ENCODE measurements around the gene ASTN1.

Gene ASTN1

DNA sequence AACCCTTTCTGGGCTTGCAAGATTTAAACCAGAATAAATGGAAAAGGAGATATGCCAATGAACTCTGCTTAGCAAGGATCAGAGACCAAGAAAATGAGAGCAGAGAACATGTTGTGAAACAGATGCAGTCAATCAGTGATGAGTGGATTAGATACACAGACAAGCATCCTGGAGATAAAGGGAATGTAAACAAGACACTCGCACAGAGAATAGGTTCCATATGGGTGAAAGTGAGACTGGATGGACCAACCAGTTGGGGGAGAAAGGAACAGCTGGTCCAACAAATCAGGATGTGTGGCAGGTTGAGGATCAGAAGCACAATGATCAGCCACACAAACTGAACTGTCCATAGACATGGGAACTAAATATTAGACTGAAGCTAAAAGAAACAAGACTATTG is 338.2 kb downstream of the ASTN1 start:
- Histone ChIP-seq H3K36me3 (ENCODE audit: control insufficient read depth in 2 of 2, insufficient read depth in 1 of 2, low read length in 2 of 2) (no peaks in the 10 kb centered on the region), H3K9me3 (ENCODE audit: control insufficient read depth, insufficient read depth, low read depth, low read length) (no peaks in the 10 kb centered on the region), H3K4me1 (ENCODE audit: control insufficient read depth, insufficient read depth, low read length) (no peaks in the 10 kb centered on the region), H3K27ac (ENCODE audit: extremely low read depth, low read depth, low read length) (no peak overlapping the region), H3K4me3 (ENCODE audit: low read depth, low read length) (no peak overlapping the region)
- CTCF ChIA-PET = interaction anchor here (0.7 to 0.9 kb wide), 2 partner anchors 69 to 266 kb away, joined by 3 to 4 read pairs; no protein-coding TSS in a partner anchor
- POLR2A ChIA-PET = no interaction called here
- no peak for TF ChIP-seq ZNF23 (tag by site-specific recombination; IDR thresholded peaks at IDR 0.05; ENCODE audit: borderline replicate concordance)
- TF ChIP-seq ZNF37A (tag by site-specific recombination; IDR thresholded peaks at IDR 0.05) = no peak
- TF ChIP-seq ZNF248 (tag by site-specific recombination; IDR thresholded peaks at IDR 0.05) = no peak
- TF ChIP-seq ZNF202 (tag by site-specific recombination; IDR thresholded peaks at IDR 0.05; ENCODE audit: borderline replicate concordance) = no peak
- no peak for TF ChIP-seq ZNF2 (tag by site-specific recombination; IDR thresholded peaks at IDR 0.05)
- no peak for TF ChIP-seq KLF16 (tag by site-specific recombination; IDR thresholded peaks at IDR 0.05)
- no peak for TF ChIP-seq ZNF341 (tag by site-specific recombination; IDR thresholded peaks at IDR 0.05; ENCODE audit: low read depth)
- no peak for TF ChIP-seq ZNF48 (tag by site-specific recombination; IDR thresholded peaks at IDR 0.05)
- TF ChIP-seq ZNF658 (tag by site-specific recombination; IDR thresholded peaks at IDR 0.05) = no peak
- no peak for TF ChIP-seq EGR2 (tag by site-specific recombination; IDR thresholded peaks at IDR 0.05; ENCODE audit: low read depth)
- TF ChIP-seq, protein P1, sequence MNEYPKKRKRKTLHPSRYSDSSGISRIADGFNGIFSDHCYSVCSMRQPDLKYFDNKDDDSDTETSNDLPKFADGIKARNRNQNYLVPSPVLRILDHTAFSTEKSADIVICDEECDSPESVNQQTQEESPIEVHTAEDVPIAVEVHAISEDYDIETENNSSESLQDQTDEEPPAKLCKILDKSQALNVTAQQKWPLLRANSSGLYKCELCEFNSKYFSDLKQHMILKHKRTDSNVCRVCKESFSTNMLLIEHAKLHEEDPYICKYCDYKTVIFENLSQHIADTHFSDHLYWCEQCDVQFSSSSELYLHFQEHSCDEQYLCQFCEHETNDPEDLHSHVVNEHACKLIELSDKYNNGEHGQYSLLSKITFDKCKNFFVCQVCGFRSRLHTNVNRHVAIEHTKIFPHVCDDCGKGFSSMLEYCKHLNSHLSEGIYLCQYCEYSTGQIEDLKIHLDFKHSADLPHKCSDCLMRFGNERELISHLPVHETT (tag by site-specific recombination; IDR thresholded peaks at IDR 0.05) = no peak

DNA sequence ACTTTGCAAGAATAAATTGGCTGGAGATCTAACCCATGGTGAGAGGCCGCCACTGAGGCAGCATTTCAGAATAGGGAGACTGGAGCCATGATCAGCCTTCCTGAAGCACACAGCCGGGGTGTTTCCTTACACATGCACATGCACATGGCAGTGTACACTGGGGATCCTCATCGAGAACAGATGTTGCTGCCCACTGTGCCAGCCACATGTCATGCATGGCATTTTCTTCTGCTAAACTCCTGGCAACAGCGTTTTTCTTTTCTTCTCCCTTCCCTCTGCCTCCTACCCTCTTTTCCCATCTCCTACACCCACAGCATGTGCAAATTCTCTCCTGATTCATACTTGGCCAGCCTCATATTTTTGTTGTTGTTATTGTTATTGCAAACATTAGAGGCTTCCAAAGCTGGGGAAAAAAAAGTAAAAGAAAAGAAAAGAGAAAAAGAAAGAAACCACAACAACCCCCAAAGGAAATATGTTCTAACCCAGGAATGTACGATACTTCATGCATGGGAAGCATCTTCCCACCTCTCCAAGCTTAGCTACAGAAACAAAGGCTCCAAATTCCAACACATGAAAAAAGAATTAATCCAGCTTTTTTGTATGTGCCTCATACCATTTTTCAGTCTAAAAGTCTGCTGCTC is 344.0 kb downstream of the ASTN1 start:
- Histone ChIP-seq H3K36me3 (ENCODE audit: control insufficient read depth in 2 of 2, insufficient read depth in 1 of 2, low read length in 2 of 2) (no peaks in the 10 kb centered on the region), H3K4me1 (ENCODE audit: control insufficient read depth, insufficient read depth, low read length) (no peaks in the 10 kb centered on the region), H3K4me3 (ENCODE audit: low read depth, low read length) (no peak overlapping the region), H3K27ac (ENCODE audit: extremely low read depth, low read depth, low read length) (no peak overlapping the region), H3K9me3 (ENCODE audit: control insufficient read depth, insufficient read depth, low read depth, low read length) (no peaks in the 10 kb centered on the region)
- ChIA-PET POLR2A (no interaction called here), CTCF (interaction anchor here (0.6 kb wide), 1 partner anchor 22 kb away, joined by 7 read pairs; no protein-coding TSS in a partner anchor)
- TF ChIP-seq ZNF248 (tag by site-specific recombination; IDR thresholded peaks at IDR 0.05) (no peak), ZNF169 (tag by site-specific recombination; IDR thresholded peaks at IDR 0.05) (no peak), ZNF416 (tag by site-specific recombination; IDR thresholded peaks at IDR 0.05) (no peak), ZNF658 (tag by site-specific recombination; IDR thresholded peaks at IDR 0.05) (no peak), ZNF391 (tag by site-specific recombination; IDR thresholded peaks at IDR 0.05; ENCODE audit: borderline replicate concordance, low read depth) (no peak), ZFP69B (tag by site-specific recombination; IDR thresholded peaks at IDR 0.05) (no peak), SCRT2 (tag by site-specific recombination; IDR thresholded peaks at IDR 0.05) (no peak), ZNF214 (tag by site-specific recombination; IDR thresholded peaks at IDR 0.05; ENCODE audit: borderline replicate concordance) (no peak)
- TF ChIP-seq, protein P2, sequence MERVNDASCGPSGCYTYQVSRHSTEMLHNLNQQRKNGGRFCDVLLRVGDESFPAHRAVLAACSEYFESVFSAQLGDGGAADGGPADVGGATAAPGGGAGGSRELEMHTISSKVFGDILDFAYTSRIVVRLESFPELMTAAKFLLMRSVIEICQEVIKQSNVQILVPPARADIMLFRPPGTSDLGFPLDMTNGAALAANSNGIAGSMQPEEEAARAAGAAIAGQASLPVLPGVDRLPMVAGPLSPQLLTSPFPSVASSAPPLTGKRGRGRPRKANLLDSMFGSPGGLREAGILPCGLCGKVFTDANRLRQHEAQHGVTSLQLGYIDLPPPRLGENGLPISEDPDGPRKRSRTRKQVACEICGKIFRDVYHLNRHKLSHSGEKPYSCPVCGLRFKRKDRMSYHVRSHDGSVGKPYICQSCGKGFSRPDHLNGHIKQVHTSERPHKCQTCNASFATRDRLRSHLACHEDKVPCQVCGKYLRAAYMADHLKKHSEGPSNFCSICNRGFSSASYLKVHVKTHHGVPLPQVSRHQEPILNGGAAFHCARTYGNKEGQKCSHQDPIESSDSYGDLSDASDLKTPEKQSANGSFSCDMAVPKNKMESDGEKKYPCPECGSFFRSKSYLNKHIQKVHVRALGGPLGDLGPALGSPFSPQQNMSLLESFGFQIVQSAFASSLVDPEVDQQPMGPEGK (tag by site-specific recombination; IDR thresholded peaks at IDR 0.05) = no peak

DNA sequence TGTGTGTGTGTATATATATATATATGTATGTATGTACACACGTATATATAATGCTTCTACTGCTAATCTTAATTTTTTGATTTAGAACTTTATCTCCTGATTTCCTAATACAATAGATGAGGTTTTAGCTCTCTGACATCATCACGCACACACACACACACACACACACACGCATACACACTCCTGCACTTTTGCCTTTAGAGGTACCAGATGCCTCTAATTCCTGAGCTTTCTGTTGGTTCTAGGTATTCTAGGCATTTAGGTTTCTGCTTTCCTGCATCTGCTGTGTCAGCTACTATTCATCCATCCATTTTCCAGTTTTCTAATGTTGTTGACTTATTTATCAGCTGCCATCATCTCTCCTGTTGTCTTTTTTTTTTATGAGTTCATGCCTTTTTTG is 348.3 kb downstream of the ASTN1 start:
- no peak overlapping the region for H3K4me3 ChIP-seq (ENCODE audit: low read depth, low read length)
- no peaks in the 10 kb centered on the region for H3K36me3 ChIP-seq (ENCODE audit: control insufficient read depth in 2 of 2, insufficient read depth in 1 of 2, low read length in 2 of 2)
- no peak overlapping the region for H3K27ac ChIP-seq (ENCODE audit: extremely low read depth, low read depth, low read length)
- ChIA-PET POLR2A (no interaction called here), CTCF (no interaction called here)
- no peaks in the 10 kb centered on the region for H3K4me1 ChIP-seq (ENCODE audit: control insufficient read depth, insufficient read depth, low read length)
- TF ChIP-seq ZNF837 (tag by site-specific recombination; IDR thresholded peaks at IDR 0.05) = no peak
- TF ChIP-seq ZBTB48 (tag by site-specific recombination; IDR thresholded peaks at IDR 0.05) = no peak
- TF ChIP-seq SP2 (tag by site-specific recombination; IDR thresholded peaks at IDR 0.05) = no peak
- no peak for TF ChIP-seq TRIM28 (IDR thresholded peaks at IDR 0.05; ENCODE audit: borderline replicate concordance, low read length)
- no peaks in the 10 kb centered on the region for H3K9me3 ChIP-seq (ENCODE audit: control insufficient read depth, insufficient read depth, low read depth, low read length)
